ENCODE results near the gene BOD1L2.

The BOD1L2 gene

DNA sequence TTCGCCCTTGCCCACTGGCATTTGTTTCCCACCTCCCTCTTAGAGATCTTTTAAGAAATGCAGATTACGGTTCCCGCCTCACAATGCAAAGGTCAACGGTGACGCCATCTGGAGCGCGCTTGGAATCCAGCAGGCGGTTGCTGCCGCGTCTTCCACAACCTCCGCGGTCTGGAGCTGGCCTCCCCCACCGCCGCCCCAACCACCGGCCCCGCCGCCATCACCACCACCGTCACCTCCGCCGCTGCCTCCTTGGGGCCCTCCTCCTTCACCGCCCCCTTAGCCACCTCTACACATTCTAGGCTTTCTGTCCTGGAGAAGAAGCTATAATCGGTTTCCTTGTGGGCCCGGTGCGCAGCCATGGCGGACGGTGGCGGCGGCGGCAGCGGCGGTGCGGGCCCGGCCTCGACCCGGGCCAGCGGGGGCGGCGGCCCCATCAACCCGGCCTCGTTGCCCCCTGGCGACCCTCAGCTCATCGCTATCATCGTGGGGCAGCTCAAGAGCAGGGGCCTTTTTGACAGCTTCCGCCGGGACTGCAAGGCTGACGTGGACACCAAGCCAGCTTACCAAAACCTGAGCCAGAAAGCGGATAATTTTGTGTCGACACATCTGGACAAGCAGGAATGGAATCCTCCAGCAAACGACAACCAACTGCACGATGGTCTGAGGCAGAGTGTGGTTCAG lies at the start of gene BOD1L2:
BOD1L2 (plus strand) TSS at position 132 of the 681 bp plus-strand sequence; CDS start at position 358, 226 bp downstream.
- H3K4me3 ChIP-seq (ENCODE audit: low read depth in 1 of 5, low read length in 5 of 5), result no peak within 1 kb of the TSS
- H3K9ac ChIP-seq (ENCODE audit: low read length in 5 of 5), result no peak within 1 kb of the TSS
- H3K9me3 ChIP-seq (ENCODE audit: control insufficient read depth in 5 of 5, low read length in 5 of 5), result no peaks in the 10 kb centered on the region
- H3K4me1 ChIP-seq (ENCODE audit: control insufficient read depth in 5 of 5, insufficient read depth in 5 of 5, low read length in 5 of 5), result peaks cover 0 to 13% (median 6%) of the 10 kb centered on the region in 5 donors
- no peaks in the 10 kb centered on the region for H3K36me3 ChIP-seq (ENCODE audit: control insufficient read depth in 5 of 5, insufficient read depth in 5 of 5, low read length in 5 of 5)
- H3K27me3 ChIP-seq (ENCODE audit: control insufficient read depth in 5 of 5, insufficient read depth in 4 of 5, low read length in 5 of 5), result peaks cover 0 to 12% (median 5%) of the 10 kb centered on the region in 5 donors
- no peak within 1 kb of the TSS for H3K27ac ChIP-seq (ENCODE audit: low read depth, low read length)

DNA sequence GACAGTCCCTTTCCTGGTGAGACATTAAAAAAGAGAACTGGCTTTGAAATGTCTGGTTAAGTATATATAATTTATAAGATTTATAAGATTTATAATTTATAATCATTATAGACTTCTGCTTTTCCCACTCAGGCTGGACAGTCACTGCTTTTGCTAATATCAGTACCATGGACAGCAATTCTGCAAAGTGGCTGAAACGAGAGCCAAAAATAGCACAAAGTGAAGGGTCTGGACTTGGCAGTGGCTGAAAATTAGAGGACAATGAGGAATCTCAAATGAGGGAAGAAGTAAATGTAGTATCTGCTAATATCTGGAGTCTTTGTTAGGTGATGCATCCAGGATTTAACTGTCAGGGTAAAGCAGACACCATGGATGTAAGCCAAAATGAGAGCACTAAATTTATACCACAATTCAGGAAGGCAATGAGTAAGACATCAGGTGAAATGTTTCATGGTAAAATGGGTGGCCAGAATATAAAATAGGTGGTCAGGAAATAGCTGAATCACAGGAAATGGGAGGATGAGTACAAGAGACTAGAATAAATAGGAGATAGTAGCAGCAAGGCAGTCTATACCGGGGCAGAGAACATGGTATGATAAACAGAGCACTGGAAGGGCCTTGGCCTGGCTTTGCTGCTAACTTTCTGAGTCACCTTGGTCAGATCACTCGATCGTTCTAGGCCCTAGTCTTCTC lies 39.6 kb upstream of the BOD1L2 start:
- Histone ChIP-seq H3K36me3 (ENCODE audit: control insufficient read depth in 5 of 5, insufficient read depth in 5 of 5, low read length in 5 of 5) (no peaks in the 10 kb centered on the region), H3K4me1 (ENCODE audit: control insufficient read depth in 5 of 5, insufficient read depth in 5 of 5, low read length in 5 of 5) (no peaks in the 10 kb centered on the region), H3K27me3 (ENCODE audit: control insufficient read depth in 5 of 5, insufficient read depth in 4 of 5, low read length in 5 of 5) (no peaks in the 10 kb centered on the region), H3K4me3 (ENCODE audit: low read depth in 1 of 5, low read length in 5 of 5) (no peak overlapping the region), H3K9ac (ENCODE audit: low read length in 5 of 5) (no peak overlapping the region), H3K27ac (ENCODE audit: low read depth, low read length) (no peak overlapping the region), H3K9me3 (ENCODE audit: control insufficient read depth in 5 of 5, low read length in 5 of 5) (peaks cover 0 to 2% (median 0%) of the 10 kb centered on the region in 5 donors)

DNA sequence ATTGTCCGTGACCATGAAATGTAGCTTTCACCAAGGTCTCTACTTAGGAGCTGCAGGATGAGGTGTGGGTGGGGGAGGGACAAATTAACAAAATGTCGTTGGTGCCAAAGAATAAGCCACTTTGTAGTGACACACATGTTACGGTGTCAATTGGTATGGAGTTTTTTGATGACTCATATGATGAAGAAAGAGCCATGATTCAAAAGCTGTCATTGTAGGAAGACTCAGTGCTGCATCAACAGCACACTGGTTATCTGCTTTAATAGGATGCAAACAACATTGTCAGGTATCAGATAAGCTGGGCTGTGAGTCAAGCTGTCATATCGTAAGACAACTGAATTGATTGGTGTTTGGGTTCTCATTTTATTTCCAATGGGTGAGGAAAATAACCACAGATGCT lies 36.6 kb upstream of the BOD1L2 start:
- Histone ChIP-seq H3K9me3 (ENCODE audit: control insufficient read depth in 5 of 5, low read length in 5 of 5) (peaks cover 0 to 2% (median 0%) of the 10 kb centered on the region in 5 donors), H3K27ac (ENCODE audit: low read depth, low read length) (no peak overlapping the region), H3K4me1 (ENCODE audit: control insufficient read depth in 5 of 5, insufficient read depth in 5 of 5, low read length in 5 of 5) (no peaks in the 10 kb centered on the region), H3K36me3 (ENCODE audit: control insufficient read depth in 5 of 5, insufficient read depth in 5 of 5, low read length in 5 of 5) (no peaks in the 10 kb centered on the region), H3K4me3 (ENCODE audit: low read depth in 1 of 5, low read length in 5 of 5) (no peak overlapping the region), H3K9ac (ENCODE audit: low read length in 5 of 5) (no peak overlapping the region), H3K27me3 (ENCODE audit: control insufficient read depth in 5 of 5, insufficient read depth in 4 of 5, low read length in 5 of 5) (no peaks in the 10 kb centered on the region)

DNA sequence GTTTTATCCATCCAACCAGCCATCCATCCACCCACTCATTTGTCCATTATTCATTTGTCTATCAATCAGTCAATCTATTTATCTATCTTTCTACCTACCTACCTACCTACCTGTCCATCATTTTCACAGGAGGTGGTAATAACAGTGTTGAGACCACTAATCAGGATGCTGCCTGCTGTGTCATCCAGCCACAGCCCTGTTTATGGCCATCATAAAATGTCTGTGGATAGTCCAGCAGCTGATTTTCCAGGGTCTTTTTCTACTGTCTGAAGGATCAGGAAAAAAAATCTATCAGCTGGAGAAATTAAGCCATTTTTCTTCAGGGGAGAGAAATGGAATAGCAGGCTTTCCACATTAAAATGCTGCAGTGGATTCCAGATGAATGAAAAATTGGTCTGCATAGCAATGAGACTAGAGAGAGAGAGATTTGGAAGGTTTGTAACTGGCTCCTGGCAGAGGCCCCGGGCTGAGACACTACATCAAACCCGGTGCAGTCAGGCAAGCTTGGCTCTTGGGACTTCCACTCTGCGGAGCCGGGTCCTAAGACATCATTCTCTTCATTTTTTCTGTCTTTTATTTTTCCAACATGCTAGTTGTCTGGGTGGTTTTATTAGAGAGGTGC lies 33.0 kb upstream of the BOD1L2 start:
- Histone ChIP-seq H3K36me3 (ENCODE audit: control insufficient read depth in 5 of 5, insufficient read depth in 5 of 5, low read length in 5 of 5) (no peaks in the 10 kb centered on the region), H3K9ac (ENCODE audit: low read length in 5 of 5) (no peak overlapping the region), H3K27me3 (ENCODE audit: control insufficient read depth in 5 of 5, insufficient read depth in 4 of 5, low read length in 5 of 5) (no peaks in the 10 kb centered on the region), H3K9me3 (ENCODE audit: control insufficient read depth in 5 of 5, low read length in 5 of 5) (no peaks in the 10 kb centered on the region), H3K4me3 (ENCODE audit: low read depth in 1 of 5, low read length in 5 of 5) (no peak overlapping the region), H3K4me1 (ENCODE audit: control insufficient read depth in 5 of 5, insufficient read depth in 5 of 5, low read length in 5 of 5) (no peaks in the 10 kb centered on the region), H3K27ac (ENCODE audit: low read depth, low read length) (no peak overlapping the region)

DNA sequence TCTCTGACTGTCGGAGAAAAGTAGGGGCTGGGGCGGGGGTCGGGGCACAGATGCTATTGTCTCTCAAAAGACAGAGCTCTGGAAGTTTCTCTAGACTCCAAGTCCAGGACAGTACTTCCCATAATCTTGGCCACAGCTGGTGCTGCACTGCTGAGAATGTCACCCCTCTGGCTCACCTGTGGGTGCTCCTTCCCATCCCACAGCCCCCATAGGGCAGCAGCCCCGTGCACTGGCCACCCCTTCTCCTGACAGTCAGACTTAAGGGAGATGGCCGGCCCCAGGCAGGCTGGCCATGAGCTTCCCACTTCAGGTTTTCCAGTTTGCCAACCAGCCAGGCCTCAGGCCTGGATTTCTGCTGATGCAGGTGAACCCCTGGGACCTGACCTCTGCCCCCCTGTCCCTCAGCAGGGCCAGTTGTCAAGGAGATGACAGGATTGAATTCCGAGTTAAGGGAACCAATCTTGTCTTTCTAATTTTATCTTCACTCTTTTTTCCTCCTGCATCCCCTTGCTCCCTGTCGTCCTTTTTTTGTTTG lies 30.2 kb upstream of the BOD1L2 start:
- no peak overlapping the region for H3K27ac ChIP-seq (ENCODE audit: low read depth, low read length)
- H3K9me3 ChIP-seq (ENCODE audit: control insufficient read depth in 5 of 5, low read length in 5 of 5), result no peaks in the 10 kb centered on the region
- H3K4me1 ChIP-seq (ENCODE audit: control insufficient read depth in 5 of 5, insufficient read depth in 5 of 5, low read length in 5 of 5), result peaks cover 0 to 3% (median 2%) of the 10 kb centered on the region in 5 donors
- H3K9ac ChIP-seq (ENCODE audit: low read length in 5 of 5), result no peak overlapping the region
- H3K36me3 ChIP-seq (ENCODE audit: control insufficient read depth in 5 of 5, insufficient read depth in 5 of 5, low read length in 5 of 5), result no peaks in the 10 kb centered on the region
- peaks cover 0 to 4% (median 0%) of the 10 kb centered on the region in 5 donors for H3K27me3 ChIP-seq (ENCODE audit: control insufficient read depth in 5 of 5, insufficient read depth in 4 of 5, low read length in 5 of 5)
- no peak overlapping the region for H3K4me3 ChIP-seq (ENCODE audit: low read depth in 1 of 5, low read length in 5 of 5)

DNA sequence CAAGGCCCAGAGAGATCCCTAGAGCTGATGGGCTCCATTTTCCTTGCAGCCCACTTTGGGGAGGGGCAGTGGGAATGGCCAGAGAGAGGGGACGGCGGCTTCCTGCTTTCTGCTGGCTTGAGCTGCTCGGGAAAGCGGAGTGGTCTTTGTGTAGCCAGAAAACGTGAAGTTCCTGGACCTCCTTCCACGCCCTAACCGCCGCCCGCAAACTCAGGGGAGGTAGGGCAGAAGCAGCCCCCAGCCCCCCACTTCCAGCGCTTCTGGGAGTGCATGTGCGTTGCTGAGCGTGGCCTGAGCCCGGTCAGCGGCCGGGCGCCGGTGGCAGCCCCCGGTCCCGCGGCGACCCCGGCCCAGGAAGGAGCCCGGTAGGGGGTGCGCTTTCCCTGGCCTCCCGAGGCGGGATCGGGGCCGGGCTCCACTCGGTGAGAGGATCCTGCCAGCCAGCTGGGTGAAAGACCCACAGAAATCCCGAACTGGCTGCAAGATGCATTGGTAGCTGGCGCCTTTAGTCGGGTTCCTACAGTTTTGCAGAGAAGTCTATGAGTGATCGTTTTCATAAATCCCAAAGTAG lies 25.3 kb upstream of the BOD1L2 start:
- peak overlapping the region in 2 of 5 donors; percentile 7 to 56 for H3K4me3 ChIP-seq (ENCODE audit: low read depth in 1 of 5, low read length in 5 of 5)
- H3K4me1 ChIP-seq (ENCODE audit: control insufficient read depth in 5 of 5, insufficient read depth in 5 of 5, low read length in 5 of 5), result peaks cover 0 to 10% (median 6%) of the 10 kb centered on the region in 5 donors
- H3K9ac ChIP-seq (ENCODE audit: low read length in 5 of 5), result no peak overlapping the region
- no peaks in the 10 kb centered on the region for H3K36me3 ChIP-seq (ENCODE audit: control insufficient read depth in 5 of 5, insufficient read depth in 5 of 5, low read length in 5 of 5)
- H3K27ac ChIP-seq (ENCODE audit: low read depth, low read length), result no peak overlapping the region
- H3K27me3 ChIP-seq (ENCODE audit: control insufficient read depth in 5 of 5, insufficient read depth in 4 of 5, low read length in 5 of 5), result peaks cover 0 to 10% (median 4%) of the 10 kb centered on the region in 5 donors
- no peaks in the 10 kb centered on the region for H3K9me3 ChIP-seq (ENCODE audit: control insufficient read depth in 5 of 5, low read length in 5 of 5)

DNA sequence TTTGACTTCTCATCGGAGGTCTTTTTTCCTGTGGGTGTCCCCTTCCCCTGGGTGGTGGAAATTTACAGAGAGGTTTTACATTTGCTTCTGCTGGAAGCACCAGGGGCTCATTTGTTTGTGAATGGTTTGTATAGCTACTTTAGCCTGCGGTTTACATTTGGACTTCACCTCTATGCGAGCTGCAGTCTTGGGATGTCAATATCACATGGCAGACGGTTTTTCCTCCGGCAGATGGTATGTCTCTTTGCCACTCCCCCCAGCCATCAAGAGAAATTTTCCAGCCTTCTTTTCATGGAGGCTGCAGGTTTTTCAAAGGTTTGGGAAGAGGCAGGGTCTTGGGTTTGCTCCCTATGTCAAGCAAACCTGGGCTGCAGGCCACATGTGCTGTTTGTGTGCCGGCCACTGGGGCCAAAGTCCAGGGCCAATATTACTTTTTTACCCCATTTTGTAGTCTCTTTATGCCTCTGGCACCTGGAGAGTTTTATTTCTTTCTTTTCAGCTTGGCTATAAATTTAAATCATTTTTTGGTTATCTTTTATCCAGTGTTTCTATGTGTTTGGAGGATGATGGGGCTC lies 23.9 kb upstream of the BOD1L2 start:
- Histone ChIP-seq H3K4me1 (ENCODE audit: control insufficient read depth in 5 of 5, insufficient read depth in 5 of 5, low read length in 5 of 5) (peaks cover 0 to 10% (median 6%) of the 10 kb centered on the region in 5 donors), H3K27ac (ENCODE audit: low read depth, low read length) (no peak overlapping the region), H3K36me3 (ENCODE audit: control insufficient read depth in 5 of 5, insufficient read depth in 5 of 5, low read length in 5 of 5) (no peaks in the 10 kb centered on the region), H3K9me3 (ENCODE audit: control insufficient read depth in 5 of 5, low read length in 5 of 5) (no peaks in the 10 kb centered on the region), H3K9ac (ENCODE audit: low read length in 5 of 5) (no peak overlapping the region), H3K27me3 (ENCODE audit: control insufficient read depth in 5 of 5, insufficient read depth in 4 of 5, low read length in 5 of 5) (peaks cover 0 to 15% (median 4%) of the 10 kb centered on the region in 5 donors), H3K4me3 (ENCODE audit: low read depth in 1 of 5, low read length in 5 of 5) (no peak overlapping the region)

DNA sequence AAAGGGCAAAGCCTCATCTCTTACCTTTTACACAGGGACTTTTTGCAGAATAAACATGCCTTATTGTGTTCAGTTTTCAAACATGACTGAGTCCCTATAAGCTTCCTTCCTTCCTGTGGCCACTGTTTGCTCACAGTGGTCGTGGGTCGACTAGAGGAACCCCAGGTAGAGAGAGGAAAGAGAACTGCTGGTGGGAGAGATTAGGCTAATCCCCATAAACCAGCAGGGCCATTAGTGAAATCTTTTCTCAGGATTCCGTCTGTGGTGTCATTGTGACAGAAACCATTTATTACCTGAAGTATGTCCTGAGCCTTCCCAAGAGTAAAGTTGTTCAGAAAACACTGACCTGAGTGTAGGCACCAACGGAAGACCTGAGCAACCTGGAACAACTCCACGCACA lies 21.3 kb upstream of the BOD1L2 start:
- Histone ChIP-seq H3K27ac (ENCODE audit: low read depth, low read length) (no peak overlapping the region), H3K9me3 (ENCODE audit: control insufficient read depth in 5 of 5, low read length in 5 of 5) (no peaks in the 10 kb centered on the region), H3K4me1 (ENCODE audit: control insufficient read depth in 5 of 5, insufficient read depth in 5 of 5, low read length in 5 of 5) (peaks cover 0 to 14% (median 6%) of the 10 kb centered on the region in 5 donors), H3K4me3 (ENCODE audit: low read depth in 1 of 5, low read length in 5 of 5) (no peak overlapping the region), H3K9ac (ENCODE audit: low read length in 5 of 5) (no peak overlapping the region), H3K36me3 (ENCODE audit: control insufficient read depth in 5 of 5, insufficient read depth in 5 of 5, low read length in 5 of 5) (no peaks in the 10 kb centered on the region), H3K27me3 (ENCODE audit: control insufficient read depth in 5 of 5, insufficient read depth in 4 of 5, low read length in 5 of 5) (peaks cover 0 to 15% (median 6%) of the 10 kb centered on the region in 5 donors)

DNA sequence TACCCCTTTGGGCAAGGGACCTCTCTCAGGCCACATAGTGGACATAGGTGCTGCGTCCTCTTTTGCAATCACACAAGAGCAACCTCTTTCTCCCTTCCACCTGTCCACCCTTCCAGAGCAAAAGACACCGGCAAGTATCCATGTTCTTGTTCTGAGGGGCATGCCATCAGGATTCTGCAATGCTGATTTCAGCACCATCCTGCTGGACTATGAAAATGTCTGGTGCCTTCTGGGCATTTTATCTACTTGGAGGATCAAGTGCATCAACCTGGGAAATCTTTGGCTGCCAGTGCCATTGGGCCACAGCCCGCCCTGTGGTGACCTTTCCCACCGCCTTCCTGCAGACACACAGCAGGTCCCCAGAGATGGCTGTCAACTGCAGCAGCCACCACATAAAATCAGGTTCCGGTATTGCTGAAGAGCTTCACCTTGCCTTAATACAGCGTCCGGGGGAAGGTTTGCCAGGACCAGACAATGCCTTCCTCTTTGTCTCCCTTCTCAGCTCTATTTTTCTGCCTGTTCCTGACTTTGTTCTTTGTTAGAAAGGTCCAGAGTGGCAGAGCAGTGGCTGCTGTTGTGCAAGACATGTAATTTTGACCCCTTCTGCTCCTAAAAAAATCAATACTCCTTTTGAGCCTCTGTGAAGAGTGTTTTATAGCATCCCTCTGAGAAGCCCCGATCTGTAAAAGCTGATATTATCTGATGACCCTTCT lies 18.5 kb upstream of the BOD1L2 start:
- Histone ChIP-seq H3K9me3 (ENCODE audit: control insufficient read depth in 5 of 5, low read length in 5 of 5) (no peaks in the 10 kb centered on the region), H3K27me3 (ENCODE audit: control insufficient read depth in 5 of 5, insufficient read depth in 4 of 5, low read length in 5 of 5) (peaks cover 0 to 5% (median 0%) of the 10 kb centered on the region in 5 donors), H3K27ac (ENCODE audit: low read depth, low read length) (no peak overlapping the region), H3K9ac (ENCODE audit: low read length in 5 of 5) (no peak overlapping the region), H3K4me3 (ENCODE audit: low read depth in 1 of 5, low read length in 5 of 5) (no peak overlapping the region), H3K36me3 (ENCODE audit: control insufficient read depth in 5 of 5, insufficient read depth in 5 of 5, low read length in 5 of 5) (no peaks in the 10 kb centered on the region), H3K4me1 (ENCODE audit: control insufficient read depth in 5 of 5, insufficient read depth in 5 of 5, low read length in 5 of 5) (peaks cover 0 to 16% (median 6%) of the 10 kb centered on the region in 5 donors)
